ENCODE results near the gene LHPP. TPM values are rescaled to one million over a fixed set of nuclear protein-coding genes. Genes with fewer than 3 reads are reported as not detected.

The LHPP gene
- total and polyA plus RNA-seq, 8 donors, result 8.5 to 48.7 (median 17.0) TPM

GRCh38 chr10:124630551-124630950, 168.9 kb downstream of the LHPP start:
- Histone ChIP-seq H3K36me3 (peaks cover 0 to 2% (median 0%) of the 10 kb centered on the region in 4 donors), H3K27ac (peak overlapping the region in 4 of 5 donors; percentile 60 to 76 (median 70)), H3K4me1 (peaks cover 55 to 74% (median 70%) of the 10 kb centered on the region in 4 donors), H3K9me3 (no peaks in the 10 kb centered on the region), H3K4me3 (no peak overlapping the region), H3K27me3 (no peaks in the 10 kb centered on the region)
- TF ChIP-seq POLR2A (IDR thresholded peaks at IDR 0.05), result no peak
- intact Hi-C loops (cut with DNase I; ENCODE audit: low total_unique reads), result loop anchor here (10.0 kb wide), 1 partner anchor 104 kb away; no protein-coding TSS in a partner anchor
- 75 to 90% (median 81%) methylated on average over 4 to 5 of the region's 5 CpGs for WGBS, 5 donors
- no peak for DNase-seq

GRCh38 chr10:124632064-124632531, 170.5 kb downstream of the LHPP start:
- DNase-seq, result peak; percentile 73 to 94
- Histone ChIP-seq H3K27me3 (no peaks in the 10 kb centered on the region), H3K4me1 (peaks cover 46 to 66% (median 59%) of the 10 kb centered on the region in 4 donors), H3K9me3 (no peaks in the 10 kb centered on the region), H3K36me3 (peaks cover 0 to 2% (median 0%) of the 10 kb centered on the region in 4 donors), H3K4me3 (no peak overlapping the region), H3K27ac (peak overlapping the region; percentile 57 to 76 (median 67))
- WGBS, 5 donors, result 32 to 48% (median 41%) methylated on average over 6 to 19 of the region's 19 CpGs
- intact Hi-C loops (cut with DNase I; ENCODE audit: low total_unique reads), result loop anchor here (10.0 kb wide), 1 partner anchor 103 kb away; no protein-coding TSS in a partner anchor
- no peak for TF ChIP-seq POLR2A (IDR thresholded peaks at IDR 0.05)
- peak in 5 of 7 experiments; percentile 40 to 73 (median 52) for TF ChIP-seq CTCF (IDR thresholded peaks at IDR 0.05)
- no peak for TF ChIP-seq EP300 (IDR thresholded peaks at IDR 0.05)
- TF ChIP-seq POLR2AphosphoS5 (IDR thresholded peaks at IDR 0.05), result peak in 1 of 3 donors; percentile 71

GRCh38 chr10:124632566-124632965, 170.9 kb downstream of the LHPP start:
- TF ChIP-seq EP300 (IDR thresholded peaks at IDR 0.05) (no peak), POLR2AphosphoS5 (IDR thresholded peaks at IDR 0.05) (no peak), CTCF (IDR thresholded peaks at IDR 0.05) (no peak), POLR2A (IDR thresholded peaks at IDR 0.05) (no peak)
- WGBS, 5 donors, result 48 to 70% (median 60%) methylated on average over 6 to 10 of the region's 10 CpGs
- intact Hi-C loops (cut with DNase I; ENCODE audit: low total_unique reads), result loop anchor here (10.0 kb wide), 1 partner anchor 102 kb away; no protein-coding TSS in a partner anchor

GRCh38 chr10:124636271-124636995, 174.8 kb downstream of the LHPP start:
- no peak overlapping the region for H3K27ac ChIP-seq
- H3K9me3 ChIP-seq, result no peaks in the 10 kb centered on the region
- peaks cover 0 to 2% (median 0%) of the 10 kb centered on the region in 4 donors for H3K36me3 ChIP-seq
- no peaks in the 10 kb centered on the region for H3K27me3 ChIP-seq
- TF ChIP-seq POLR2AphosphoS5 (IDR thresholded peaks at IDR 0.05) (no peak), CTCF (IDR thresholded peaks at IDR 0.05) (no peak), POLR2A (IDR thresholded peaks at IDR 0.05) (no peak), EP300 (IDR thresholded peaks at IDR 0.05) (no peak)
- intact Hi-C loops (cut with DNase I; ENCODE audit: low total_unique reads), result loop anchor here (10.0 kb wide), 1 partner anchor 98 kb away; no protein-coding TSS in a partner anchor
- H3K4me1 ChIP-seq, result peaks cover 19 to 59% (median 36%) of the 10 kb centered on the region in 4 donors
- WGBS, 5 donors, result 81 to 93% (median 83%) methylated on average over 18 to 19 of the region's 19 CpGs
- DNase-seq, result no peak
- H3K4me3 ChIP-seq, result no peak overlapping the region

More at GRCh38 chr10:124632566-124632965, 170.9 kb downstream of the LHPP start:
- Histone ChIP-seq H3K4me3 (no peak overlapping the region), H3K27me3 (no peaks in the 10 kb centered on the region), H3K9me3 (no peaks in the 10 kb centered on the region), H3K36me3 (peaks cover 0 to 2% (median 0%) of the 10 kb centered on the region in 4 donors), H3K27ac (peak overlapping the region; percentile 57 to 76 (median 67)), H3K4me1 (peaks cover 41 to 66% (median 54%) of the 10 kb centered on the region in 4 donors)
- DNase-seq, result no peak
